ENCODE data around the gene UFSP2. TPM values are rescaled to one million over a fixed set of nuclear protein-coding genes. Genes with fewer than 3 reads are reported as not detected.

Gene UFSP2, protein sequence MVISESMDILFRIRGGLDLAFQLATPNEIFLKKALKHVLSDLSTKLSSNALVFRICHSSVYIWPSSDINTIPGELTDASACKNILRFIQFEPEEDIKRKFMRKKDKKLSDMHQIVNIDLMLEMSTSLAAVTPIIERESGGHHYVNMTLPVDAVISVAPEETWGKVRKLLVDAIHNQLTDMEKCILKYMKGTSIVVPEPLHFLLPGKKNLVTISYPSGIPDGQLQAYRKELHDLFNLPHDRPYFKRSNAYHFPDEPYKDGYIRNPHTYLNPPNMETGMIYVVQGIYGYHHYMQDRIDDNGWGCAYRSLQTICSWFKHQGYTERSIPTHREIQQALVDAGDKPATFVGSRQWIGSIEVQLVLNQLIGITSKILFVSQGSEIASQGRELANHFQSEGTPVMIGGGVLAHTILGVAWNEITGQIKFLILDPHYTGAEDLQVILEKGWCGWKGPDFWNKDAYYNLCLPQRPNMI
- total RNA-seq: 29.2 and 29.6 TPM in 2 replicates

DNA sequence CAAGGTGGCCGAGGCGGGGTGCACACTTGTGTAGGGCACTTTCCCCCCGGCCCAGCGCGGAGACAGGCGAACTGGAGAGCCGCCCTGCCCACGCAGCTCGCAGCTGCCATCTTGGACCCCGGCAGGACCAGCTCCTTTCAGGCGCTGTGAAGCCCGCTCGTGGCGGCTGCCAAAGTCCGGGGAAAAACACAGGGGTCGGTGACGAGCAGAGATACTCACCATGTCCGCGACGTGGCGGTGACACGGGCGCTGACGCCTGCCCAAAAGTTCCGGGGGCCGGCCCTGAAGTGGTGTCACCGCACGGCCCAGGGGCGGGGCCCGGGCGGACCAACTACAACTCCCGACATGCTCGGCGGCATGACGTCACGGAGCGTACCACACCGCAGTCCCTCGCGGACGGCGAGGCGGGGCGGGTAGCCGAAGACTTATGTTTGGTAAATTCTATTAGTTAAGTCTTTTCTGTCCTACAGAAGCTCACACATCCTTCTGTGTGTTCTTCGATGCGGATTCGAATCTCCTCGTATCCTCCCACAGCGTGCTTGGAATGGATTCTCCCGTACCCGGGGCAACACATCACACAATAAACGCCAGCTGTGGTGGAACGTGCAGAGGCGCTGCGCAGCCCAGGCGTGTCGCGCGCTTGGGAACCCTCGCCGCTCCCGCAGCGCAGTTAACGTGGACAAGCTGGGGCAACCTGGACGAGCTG is at the start of gene UFSP2:
Gene UFSP2 (minus strand): TSS at position 318 of the 706 bp plus-strand sequence. CDS start 96 bp downstream, at position 222.

DNA sequence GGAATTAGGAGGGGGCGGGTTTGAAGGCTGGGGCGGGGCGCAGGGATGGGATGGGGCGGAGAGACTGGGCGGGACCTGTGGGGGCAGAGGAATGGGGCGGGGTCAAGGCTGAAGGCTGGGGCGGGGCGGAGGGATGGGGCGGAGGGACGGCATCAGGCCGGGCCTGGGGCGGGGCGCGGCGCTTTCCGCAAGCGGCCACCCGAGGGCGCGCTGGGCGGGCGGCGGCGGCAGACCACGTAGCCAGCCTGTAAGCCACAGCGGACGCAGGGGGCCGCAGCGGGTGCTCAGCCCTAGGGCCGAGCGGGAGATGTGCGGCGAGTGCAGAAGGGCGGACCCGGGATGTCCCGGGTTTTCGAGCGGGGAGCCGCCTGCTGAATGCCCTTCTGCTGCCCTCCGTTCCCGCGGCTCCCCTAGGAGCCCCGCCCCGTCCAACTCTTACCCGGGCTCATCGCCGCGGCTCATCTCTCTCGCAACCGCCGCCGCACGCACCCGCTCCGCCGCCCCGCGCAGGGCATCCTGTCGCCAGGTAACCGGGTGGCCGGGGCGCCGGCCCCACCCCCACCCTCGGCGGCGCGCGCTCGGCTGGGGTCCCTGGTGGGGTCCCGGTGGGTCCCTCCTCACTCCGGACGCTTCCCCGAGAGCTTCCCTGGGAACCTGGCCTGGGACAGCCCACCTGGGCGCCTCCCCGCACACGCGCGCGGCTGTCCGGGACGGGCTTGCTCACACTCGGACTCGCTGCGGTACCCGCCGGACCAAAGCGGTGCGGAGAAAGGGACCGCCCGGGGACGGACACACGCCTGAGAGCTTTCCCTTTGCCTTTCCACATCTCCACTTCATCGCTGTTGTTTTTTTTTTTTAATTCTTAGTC is 45.7 kb upstream of the UFSP2 start, which contains the start of gene CCDC110:
Gene CCDC110 (minus strand): TSS at position 499 of the 868 bp plus-strand sequence. CDS start 50 bp downstream, at position 449.

DNA sequence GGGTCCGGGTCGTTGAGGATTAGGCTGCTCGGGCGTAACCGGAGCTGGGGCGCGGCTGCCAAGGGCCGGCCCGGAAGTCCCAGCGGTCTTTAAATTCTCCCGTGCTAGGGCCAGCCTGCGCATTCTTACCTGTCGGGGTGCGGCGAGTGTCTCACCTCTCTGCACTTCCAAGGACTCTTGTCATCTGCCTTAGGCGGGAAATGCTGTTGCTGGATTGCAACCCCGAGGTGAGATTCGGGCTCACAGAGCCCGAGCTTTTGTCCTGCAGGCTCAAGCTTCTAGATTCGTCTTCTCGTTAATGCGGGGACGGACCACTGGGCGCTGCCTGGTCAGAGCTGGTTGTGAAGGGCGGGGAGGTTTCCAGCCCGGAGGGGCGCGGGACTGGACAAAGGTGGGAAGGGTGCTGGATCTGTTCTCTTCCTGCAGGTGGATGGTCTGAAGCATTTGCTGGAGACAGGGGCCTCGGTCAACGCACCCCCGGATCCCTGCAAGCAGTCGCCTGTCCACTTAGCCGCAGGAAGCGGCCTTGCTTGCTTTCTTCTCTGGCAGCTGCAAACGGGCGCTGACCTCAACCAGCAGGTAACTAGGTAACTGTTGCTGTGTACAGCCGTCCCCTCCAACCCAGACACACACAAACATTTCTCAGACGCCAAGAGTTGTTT is 28.9 kb downstream of the UFSP2 start, which contains the start of gene ANKRD37:
Gene ANKRD37 (plus strand): TSS at position 118 of the 662 bp plus-strand sequence. CDS start 83 bp downstream, at position 201.

DNA sequence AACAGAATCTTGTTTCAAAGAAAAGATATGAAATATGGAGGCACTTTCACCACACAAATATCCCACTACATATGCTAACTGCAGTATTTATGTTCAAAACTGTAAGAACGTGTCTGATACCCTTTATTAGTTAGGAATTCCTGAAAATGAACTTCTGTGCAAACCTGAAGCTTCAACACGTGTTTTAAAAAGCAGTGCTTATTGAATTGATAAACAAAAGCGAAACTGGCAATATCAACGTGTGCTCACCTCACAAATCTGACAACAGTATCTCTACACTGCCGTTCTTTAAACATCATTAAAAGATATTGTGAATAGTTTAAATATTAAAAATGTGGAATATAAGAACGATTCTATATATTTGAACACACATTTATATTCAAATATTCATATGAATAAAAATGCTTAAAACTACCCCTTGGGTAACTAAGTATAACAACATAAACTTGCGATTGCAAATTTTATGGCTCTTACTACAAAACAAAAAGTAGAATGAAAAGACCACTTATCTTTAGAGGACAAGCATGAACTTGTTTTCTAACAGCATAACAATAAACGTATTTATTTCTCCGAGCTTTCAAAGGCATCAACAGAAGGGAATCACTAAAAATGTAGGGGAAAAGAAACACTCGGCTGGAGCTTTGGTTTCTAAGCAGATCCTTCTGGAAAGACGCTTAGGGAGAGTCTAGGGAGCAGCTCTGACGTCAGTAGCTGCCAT is 30.4 kb downstream of the UFSP2 start, which contains the start of gene LRP2BP:
Gene LRP2BP (minus strand): TSS at position 687 of the 718 bp plus-strand sequence. CDS start 17,738 bp downstream, outside the sequence.

Other genes with a start within 250 kb of the UFSP2 start
- 21.3 and 22.8 TPM in 2 replicates for gene CFAP97, start 222.0 kb downstream of the UFSP2 start, total RNA-seq
- gene SNX25, start 216.4 kb downstream of the UFSP2 start, total RNA-seq: 17.0 and 19.0 TPM in 2 replicates
- gene LRP2BP, start 30.0 kb downstream of the UFSP2 start, total RNA-seq: 0.16 and 0.18 TPM in 2 replicates
- gene ANKRD37, start 29.1 kb downstream of the UFSP2 start, total RNA-seq: 7.5 and 19.1 TPM in 2 replicates
- 0.18 and 2.1 TPM in 2 replicates for gene CCDC110, start 45.8 kb upstream of the UFSP2 start, total RNA-seq
- gene PDLIM3, start 109.5 kb upstream of the UFSP2 start, total RNA-seq: 121 and 137 TPM in 2 replicates